Endometrial microvascular endothelial cells (primary cell): ENCODE measurements around the gene SKIL. TPM values are rescaled to one million over a fixed set of nuclear protein-coding genes. Genes with fewer than 3 reads are reported as not detected.

Experiments used
- in situ Hi-C: cut with HindIII; loops from 2 replicates; pipeline ENCODE4 v1.10.0; 2017; ENCODE audit warnings: low sequenced_read_pairs, low pct_unique_long_range_greater_than_20kb; ENCODE audit errors: inconsistent ontology term
- total RNA-seq: library from RNA; depleted of rRNA; stranded (reverse); fragments of >200 nt; gene quantifications from one replicate; pipeline ENCODE4 v1.2.3, GENCODE V29; 2015; ENCODE audit errors: inconsistent ontology term

Gene SKIL
- total RNA-seq, 1 donor from 2014 or later = 18.7 TPM

DNA sequence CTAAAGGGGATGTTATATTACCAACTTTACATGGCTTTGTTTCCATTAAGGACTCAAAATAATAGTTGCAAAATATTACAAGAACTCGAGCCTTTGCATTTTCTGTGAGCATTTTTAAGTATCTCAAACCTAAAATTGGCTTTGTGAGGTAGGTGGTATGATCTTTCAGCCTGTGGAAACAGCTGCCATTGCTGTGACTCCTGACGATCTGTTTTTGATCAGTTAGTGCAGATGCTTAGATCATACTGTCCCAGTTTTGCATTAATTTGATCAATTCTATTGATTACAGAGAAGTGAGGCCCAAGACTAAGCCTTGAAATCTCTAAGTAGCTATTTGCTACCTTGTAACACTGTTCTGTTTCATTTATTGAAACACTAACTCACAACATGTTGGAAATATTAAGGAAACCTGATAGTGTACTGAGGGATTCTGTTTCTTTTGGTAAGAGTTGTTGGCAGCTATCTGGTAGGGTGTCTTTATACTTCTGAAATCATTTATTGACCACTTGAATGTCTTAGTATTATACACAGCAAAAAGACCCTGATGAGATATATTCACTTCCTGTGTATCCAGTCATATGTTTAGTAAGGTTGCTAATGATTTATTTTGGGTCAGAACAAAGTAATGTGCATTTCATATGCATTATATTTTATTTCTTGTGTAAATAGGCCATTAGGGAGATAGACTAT, 14.8 kb downstream of the SKIL start:
- in situ Hi-C loops = no loop called here

DNA sequence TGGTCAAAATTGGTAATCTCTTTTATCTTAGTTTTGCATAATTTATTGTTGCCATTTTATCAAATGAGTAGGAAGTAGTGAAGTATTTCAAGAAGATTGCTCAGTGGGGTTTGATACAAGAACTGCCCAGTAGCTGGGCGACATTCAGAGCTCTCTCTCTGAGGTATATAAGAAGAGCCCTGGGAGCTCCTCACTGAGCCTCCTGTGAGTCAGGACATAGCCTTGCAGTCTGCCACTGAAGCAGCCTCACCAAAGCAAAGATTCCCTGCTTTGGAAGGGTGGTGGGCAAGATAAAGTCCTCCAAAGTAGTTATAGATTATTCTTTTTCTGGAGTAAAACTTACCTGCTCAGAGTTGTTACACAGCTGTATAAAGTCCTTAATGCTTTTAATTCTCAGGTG, 26.1 kb downstream of the SKIL start:
- in situ Hi-C loops = no loop called here

DNA sequence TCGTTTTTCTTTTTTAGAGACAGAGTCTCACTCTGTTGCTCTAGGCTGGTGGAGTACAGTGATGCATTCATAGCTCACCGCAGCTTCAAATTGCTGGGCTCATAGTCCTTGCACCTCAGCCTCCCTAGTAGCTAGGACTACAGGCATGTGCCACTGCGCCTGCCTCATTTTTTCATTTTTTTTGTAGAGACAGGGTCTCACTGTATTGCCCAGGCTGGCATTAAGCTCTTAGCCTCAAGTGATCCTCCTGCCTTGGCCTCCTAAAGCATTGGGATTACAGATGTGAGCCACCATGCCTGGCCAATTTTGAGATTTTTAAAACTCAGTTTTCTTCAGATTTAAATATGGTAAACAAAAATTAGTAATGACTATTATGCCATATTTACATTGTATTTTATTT, 29.0 kb downstream of the SKIL start:
- in situ Hi-C loops = no loop called here

DNA sequence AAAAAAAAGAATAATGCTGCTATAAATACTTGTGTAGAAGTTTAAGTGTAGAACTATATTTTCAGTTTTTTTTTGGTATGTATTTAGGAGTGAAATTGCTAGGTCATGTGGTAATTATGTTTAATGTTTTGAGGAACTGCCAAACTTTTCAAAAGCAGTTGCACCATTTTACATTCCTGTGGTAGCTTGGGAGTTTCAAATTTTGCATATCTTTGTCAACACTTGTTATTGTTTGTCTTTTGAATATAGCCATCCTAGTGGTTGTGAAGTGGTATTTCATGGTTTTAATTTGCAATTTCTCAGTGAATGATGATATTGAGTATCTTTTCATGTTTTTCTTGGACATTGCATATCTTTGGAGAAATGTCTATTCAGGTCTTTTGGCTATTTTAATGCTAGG, 30.4 kb downstream of the SKIL start:
- in situ Hi-C loops = no loop called here

DNA sequence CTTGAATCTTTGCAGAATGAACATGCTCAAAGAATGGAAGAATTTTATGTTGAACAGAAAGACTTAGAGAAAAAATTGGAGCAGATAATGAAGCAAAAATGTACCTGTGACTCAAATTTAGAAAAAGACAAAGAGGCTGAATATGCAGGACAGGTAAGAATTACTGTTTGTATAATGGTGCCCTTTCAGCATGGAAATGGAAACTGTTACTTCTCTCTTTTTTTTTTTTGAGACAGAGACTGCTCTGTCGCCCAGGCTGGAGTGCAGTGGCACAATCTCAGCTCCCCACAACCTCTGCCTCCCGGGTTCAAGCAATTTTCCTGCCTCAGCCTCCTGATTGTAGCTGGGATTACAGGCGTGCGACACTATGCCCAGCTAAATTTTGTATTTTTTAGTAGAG, 33.6 kb downstream of the SKIL start:
- in situ Hi-C loops = no loop called here

DNA sequence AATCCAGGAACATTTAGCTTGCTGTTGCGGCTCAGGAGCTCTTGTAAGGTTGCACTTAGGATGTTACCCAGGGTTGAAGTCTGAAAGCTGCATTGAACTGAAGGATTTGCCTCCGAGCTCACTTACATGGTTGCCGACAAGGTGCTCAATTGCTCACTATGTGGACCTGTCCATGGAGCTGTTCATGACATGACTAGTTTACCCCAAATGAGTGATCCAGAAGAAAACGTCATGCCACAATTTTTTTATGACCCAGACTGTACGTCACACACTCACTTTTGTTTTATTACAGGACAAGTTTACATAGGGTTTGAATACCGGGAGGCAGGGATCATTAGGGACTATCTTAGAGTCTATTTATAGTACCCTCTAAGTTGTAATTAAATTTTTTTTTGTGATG, 40.2 kb downstream of the SKIL start:
- in situ Hi-C loops = no loop called here

DNA sequence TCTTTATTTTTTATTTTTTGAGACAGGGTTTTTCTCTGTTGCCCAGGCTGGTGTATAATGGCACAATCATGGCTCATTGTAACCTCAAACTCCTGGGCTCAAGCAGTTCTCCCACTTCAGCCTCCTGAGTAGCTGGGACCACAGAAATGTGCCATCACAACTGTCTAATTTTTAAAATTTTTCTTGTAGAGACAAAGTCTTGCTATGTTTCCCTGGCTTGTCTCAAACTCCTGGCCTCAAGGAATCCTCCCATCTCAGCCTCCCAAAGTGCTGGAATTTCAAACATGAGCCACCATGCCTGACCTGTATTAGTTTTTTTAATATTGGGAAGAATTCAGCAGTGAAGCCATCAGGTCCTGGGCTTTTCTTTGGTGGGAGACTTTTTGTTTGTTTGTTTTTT, 47.6 kb downstream of the SKIL start:
- in situ Hi-C loops = no loop called here

DNA sequence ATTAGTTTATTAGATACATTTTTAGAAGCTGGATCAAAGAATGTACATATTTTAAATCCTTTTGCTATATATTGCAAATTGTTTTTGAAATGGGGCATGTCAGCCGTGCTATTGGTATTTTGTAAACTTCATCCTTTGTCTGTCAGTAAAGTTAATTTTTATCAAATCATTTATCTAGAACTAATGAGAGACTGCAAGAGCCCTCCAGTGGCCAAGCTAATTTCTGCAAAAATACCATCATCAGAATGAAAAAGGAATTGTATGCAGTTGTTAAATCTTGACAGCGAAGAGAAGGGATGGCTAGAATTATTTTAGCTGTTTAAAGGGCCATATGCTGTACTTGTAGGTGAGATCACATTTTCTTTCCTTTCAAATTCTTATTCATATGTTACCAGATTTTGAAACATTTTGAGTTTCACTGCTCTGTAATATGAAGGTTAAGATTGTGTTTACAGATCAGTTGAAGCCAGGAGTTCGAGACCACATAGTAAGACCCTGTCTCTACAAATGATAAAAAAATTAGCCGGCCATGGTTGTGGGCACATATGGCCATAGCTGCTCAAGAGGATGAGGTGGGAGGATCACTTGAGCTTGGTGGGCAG, 53.0 kb downstream of the SKIL start:
- in situ Hi-C loops = no loop called here

DNA sequence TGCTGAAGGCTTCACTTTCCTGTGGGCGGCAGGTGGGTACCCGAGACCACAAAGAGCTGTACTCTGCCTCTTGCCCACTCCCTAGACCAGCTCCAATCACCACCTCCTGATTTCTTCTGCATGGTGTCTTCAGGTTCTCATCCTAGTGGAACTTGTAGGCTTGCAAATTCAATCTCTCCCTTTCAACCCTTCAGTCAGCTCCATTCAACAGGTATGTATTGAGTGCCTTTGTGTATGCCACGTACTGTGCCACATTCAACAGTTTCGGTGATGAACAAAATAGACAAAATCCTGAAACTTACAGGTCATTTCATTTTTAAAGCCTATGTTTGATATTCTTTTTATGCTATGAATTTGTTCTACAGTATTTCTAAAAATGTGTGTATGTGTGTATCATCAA, 55.8 kb downstream of the SKIL start:
- in situ Hi-C loops = no loop called here

DNA sequence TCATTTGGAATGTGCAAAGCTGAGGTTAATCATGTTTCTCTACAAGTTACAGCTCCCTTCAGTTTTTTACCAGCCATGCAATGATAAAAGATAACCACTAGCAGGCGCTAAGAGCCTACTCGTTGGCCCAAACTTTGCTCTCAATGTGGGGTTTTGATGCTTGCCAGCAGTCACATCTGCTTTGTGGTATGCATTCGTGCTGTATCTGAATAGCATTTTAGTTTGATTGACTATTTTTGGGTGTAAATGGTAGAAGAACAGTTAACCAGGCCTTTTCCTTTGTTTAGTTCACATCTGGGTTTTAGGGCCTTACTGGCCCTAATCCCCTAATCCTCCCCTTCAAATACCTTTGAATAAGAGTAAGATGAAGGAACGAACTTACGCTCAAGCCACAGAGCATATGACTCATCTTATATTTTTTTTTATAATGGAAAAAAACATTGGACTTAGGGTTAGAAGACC, 56.7 kb downstream of the SKIL start:
- in situ Hi-C loops = no loop called here

DNA sequence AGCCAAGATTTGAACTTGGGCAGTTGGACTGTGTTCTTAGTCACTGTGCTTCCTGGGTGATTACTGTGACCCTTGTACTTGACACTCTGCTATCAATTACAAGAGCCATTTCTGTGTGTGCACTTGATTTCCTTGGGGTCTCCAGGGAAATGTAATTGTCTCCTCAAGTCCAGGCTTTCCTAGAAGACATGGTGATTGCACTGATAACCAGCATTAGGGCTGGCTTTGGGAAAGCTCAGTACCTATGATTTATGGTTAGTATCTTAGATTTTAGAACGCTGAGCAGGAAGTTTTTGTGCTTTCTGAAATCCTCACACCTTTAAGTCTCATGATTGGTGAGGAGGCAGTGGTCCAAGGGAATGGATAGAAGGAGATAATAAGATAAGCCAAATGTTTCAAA, 59.6 kb downstream of the SKIL start:
- in situ Hi-C loops = no loop called here

DNA sequence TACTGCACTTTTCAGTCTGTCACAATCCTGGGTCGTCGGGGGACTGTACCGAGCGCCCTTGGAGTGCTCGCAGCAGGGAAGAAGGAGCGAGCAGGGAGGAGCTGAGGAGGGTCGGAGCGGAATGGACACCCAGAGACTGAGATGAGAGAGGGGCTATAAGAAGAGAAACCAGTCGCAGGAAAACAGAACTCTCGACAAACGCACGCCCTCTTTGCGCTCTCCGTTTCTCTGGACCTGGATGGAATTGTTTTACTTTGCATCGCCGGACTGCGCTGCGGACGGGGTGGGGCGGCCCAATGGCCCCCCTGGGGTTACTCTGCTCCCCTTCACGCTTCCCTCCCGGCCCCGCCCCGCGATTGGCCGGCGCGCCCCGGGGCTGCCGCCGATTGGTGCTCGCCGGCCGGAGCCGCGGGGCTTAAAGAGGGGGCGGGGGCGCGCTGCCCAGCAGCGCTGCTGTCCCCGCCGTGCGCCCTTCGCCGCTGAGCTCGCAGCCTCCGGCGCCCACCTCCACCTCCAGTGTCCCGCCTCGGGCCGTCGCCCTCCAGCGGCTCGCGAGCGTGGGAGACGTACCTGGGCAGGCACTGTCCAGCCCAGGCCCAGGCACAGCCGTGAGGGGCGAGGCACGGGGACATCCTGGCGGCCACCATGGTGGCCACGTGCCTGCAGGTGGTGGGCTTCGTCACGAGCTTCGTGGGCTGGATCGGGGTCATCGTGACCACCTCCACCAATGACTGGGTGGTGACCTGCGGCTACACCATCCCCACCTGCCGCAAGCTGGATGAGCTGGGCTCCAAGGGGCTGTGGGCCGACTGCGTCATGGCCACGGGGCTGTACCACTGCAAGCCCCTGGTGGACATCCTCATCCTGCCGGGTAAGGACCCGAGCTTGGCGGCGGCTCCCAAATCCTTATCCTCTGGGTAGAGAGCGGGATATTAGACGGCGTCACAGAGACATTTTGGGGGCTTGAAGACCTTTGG, 61.2 kb downstream of the SKIL start, which contains the start of gene CLDN11:
Gene CLDN11, plus strand, starts transcription at position 447 of the 977 bp plus-strand sequence. Its CDS starts 199 bp downstream, at position 646.
- in situ Hi-C loops = no loop called here

DNA sequence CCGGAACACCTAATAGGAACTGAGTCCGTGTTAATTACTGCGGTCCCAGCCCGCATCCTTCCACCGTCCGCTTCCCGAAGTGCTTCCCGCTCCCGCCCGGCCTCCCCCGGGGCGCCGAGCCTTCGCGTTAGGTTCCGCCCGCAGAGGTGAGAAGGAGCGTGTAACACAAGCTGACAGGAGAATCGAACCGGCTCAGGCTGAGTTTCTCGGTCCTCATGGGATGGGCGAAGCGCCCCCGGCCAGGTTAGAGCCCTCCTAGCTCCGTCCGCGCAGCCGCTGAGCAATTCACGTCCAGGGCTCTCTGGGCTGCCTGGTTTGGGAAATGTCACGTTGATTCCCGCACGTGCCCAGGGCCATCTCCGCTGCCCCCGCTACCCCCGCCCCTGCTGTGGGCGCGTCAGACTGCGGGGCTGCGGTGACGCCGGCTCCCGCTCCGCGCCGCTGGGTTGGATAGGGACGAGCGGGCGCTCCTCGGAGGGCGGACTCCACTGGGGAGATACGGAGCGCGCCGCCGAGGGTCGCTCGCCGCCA, 62.1 kb downstream of the SKIL start:
- in situ Hi-C loops = no loop called here

DNA sequence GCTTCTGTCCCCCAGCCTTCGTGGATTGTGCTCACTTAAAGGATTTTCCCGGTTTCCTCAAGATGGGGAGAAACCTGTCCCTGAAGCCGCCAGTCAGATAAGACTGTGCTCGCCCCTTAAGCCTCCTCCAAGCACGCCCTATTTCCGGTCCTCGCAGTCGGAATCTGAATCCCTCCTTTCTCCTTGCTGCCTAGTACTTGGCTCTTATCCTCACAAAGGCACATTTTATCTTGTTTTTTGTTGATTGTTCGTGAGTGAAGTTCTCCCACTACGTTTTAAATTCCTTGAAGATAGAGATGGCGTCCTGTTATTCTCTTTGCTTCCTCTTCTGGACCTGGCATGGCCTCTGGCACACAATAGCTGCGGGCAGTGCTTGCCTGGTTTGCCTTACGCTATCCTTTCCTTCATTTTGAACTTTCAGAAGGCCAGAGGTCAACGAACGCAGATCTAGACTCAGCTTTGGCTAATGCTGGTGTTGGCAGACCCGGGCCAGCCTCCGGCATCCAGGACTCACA, 62.8 kb downstream of the SKIL start:
- in situ Hi-C loops = no loop called here

DNA sequence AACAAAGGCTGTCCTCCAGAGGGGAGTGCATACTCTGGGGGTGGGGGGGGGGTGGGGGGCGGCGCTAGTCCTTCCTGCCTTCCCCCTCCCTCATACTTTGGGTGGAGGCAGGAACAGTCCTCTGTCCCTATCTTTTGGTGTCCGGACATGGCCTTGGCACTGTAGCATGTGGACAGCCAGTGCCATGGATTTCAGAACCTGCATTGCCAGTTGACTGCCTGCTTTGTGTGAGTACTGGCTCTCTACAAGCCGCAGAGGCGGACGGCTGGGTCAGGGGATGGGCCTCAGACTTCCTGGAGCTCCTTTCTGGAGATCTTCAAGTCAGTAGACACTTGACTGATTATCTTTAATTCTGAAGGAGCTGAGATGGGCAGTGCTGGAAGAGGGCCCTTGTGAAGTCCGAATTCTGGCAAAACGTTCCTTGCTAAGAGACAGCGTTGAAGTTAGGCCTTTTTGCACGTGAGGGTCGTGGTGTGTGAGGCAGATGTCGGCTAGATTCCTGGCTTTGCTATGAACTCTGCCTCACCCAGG, 63.7 kb downstream of the SKIL start:
- in situ Hi-C loops = no loop called here

DNA sequence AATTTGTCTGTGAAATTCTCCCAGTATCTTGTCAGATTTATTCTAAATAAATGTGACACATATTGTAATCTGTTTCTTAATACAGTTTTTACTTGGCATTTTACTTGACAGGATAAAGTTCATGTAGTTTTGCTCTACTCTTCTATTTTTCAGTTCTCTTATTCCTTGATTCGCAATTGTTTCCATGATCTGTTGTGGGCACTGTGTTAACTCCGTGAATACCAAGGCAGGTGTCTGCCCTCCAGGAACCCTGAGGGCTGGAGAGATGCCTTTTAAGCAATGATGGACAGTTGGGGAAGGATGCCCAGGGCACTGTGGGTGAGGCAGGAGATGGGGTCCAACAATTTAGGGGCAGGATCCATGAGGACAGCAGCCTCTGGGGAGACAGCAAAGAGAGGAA, 64.2 kb downstream of the SKIL start:
- in situ Hi-C loops = no loop called here

DNA sequence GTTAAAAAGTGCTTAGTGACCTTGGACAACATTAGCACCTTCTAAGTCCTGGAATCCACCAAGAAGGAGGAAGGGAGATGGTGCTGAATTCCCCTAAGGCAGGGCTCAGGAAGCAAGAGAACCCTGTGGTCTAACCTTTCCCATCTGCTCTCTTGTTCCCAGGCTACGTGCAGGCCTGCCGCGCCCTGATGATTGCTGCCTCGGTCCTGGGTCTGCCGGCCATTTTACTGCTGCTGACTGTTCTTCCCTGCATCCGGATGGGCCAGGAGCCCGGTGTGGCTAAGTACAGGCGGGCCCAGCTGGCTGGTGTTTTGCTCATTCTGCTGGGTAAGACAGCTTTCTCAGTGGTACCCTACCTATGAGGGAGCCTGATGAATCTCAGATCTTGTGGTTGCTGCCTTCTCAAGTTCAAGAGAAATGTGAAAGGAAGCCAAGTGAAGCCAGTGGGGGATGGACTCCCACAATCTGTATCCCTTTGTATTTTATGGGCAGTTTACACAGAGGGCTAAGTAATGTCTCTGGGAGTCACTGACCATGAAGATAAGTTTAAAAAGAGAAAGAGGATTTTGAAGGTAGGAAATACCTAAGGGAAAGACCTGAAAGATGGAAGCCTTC, 65.6 kb downstream of the SKIL start:
- in situ Hi-C loops = no loop called here

DNA sequence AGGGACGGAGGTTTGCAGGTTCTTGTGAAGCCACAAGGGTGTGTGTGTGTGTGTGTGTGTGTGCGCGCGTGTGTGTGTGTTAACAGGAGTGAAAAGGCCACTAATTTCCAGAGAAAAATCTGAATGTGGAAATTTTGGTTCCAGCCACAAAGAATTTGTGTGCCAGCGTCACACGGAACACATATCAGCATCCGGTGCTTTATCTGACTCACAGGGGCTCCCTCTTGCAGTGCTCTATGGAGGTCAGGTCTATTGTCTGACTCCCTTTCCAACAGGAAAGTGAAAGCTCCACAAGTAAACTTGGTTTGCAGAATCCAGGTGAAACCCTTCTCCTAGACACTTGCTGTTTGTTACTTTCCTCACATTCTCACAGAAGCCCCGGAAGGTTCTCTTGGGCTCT, 67.4 kb downstream of the SKIL start:
- in situ Hi-C loops = no loop called here
